ENCODE measurements around the gene HERC2. TPM values are rescaled to one million over a fixed set of nuclear protein-coding genes. Genes with fewer than 3 reads are reported as not detected.

Gene HERC2
- total and polyA plus RNA-seq, 9 of the 15 experiments (the other 6 are each of a cell fraction or from before 2014, with no cell fraction given), result 10.6 to 84.0 (median 42.6) TPM

GRCh38 chr15:28265334-28266019, 56.5 kb downstream of the HERC2 start:
- Histone ChIP-seq H3K27me3 (ENCODE audit: control insufficient read depth in 2 of 2, insufficient read depth in 2 of 2, low read length in 2 of 2) (no peaks in the 10 kb centered on the region), H3K36me3 (ENCODE audit: control insufficient read depth, insufficient read depth, low read length) (peaks cover 93% of the 10 kb centered on the region), H3K79me2 (ENCODE audit: control insufficient read depth, insufficient read depth, low read length) (peaks cover 35% of the 10 kb centered on the region; the same call in 2 of the 3 replicates), H3K4me3 (no peak overlapping the region), H3K9ac (ENCODE audit: insufficient read depth in 1 of 2, low read depth in 2 of 2, low read length in 2 of 2) (no peak overlapping the region), H3K27ac (ENCODE audit: extremely low read depth, low read depth, low read length) (no peak overlapping the region), H2AFZ (ENCODE audit: low read depth, low read length) (no peak overlapping the region), H3K9me1 (ENCODE audit: control insufficient read depth, insufficient read depth, low read length) (no peaks in the 10 kb centered on the region), H3K4me1 (replicated peaks in 1 of 2; ENCODE audit: control insufficient read depth in 2 of 2, insufficient read depth in 2 of 2, low read length in 2 of 2) (no peaks in the 10 kb centered on the region; a peak in 1 of 5 replicates), H4K20me1 (replicated peaks; ENCODE audit: control insufficient read depth, insufficient read depth, low read length) (no peaks in the 10 kb centered on the region; the same call in 1 of the 2 replicates), H3K4me2 (ENCODE audit: insufficient read depth, low read length) (no peak overlapping the region), H3K9me3 (replicated peaks; ENCODE audit: control insufficient read depth, insufficient read depth, low read depth, low read length) (no peaks in the 10 kb centered on the region)
- no peak for DNase-seq (ENCODE audit: extremely low read depth in 1 of 4, low spot score in 3 of 4)
- BruUV-seq (replicated peaks), result no TSS peak
- TF ChIP-seq POLR2G (IDR thresholded peaks at IDR 0.05; ENCODE audit: low read depth, low read length), result peak; percentile 43
- no peak for TF ChIP-seq ZNF707 (CRISPR knock-in tag; conservative IDR thresholded peaks at IDR 0.05)
- no peak for FAIRE-seq
- intact Hi-C loops (cut with micrococcal nuclease), result no loop called here
- no peak for ATAC-seq
- in situ Hi-C loops (cut with MboI), result no loop called here
- 94% methylated on average over 22 of the region's 29 CpGs for WGBS (ENCODE audit: insufficient coverage, low coverage, missing lambda C conversion rate)
- ChIA-PET CTCF (ENCODE audit: low intra/inter-chr PET ratio) (no interaction called here), POLR2A (no interaction called here)

- CTCF ChIA-PET (ENCODE audit: low intra/inter-chr PET ratio), result no interaction called here
- TF ChIP-seq GATAD2B (IDR thresholded peaks at IDR 0.05; ENCODE audit: borderline replicate concordance), result no peak
- TF ChIP-seq HOXB6 (CRISPR knock-in tag; IDR thresholded peaks at IDR 0.05; ENCODE audit: borderline replicate concordance), result no peak
- TF ChIP-seq ZBTB7A (IDR thresholded peaks at IDR 0.05; ENCODE audit: borderline replicate concordance, control insufficient read depth, low read depth, low read length), result no peak
- TF ChIP-seq SPI1 (IDR thresholded peaks at IDR 0.05; ENCODE audit: borderline replicate concordance, low read depth, low read length), result no peak
- no peak for TF ChIP-seq ZBTB12 (CRISPR knock-in tag; IDR thresholded peaks at IDR 0.05)
- no peak for TF ChIP-seq SUPT5H (IDR thresholded peaks at IDR 0.05)
- no peak for TF ChIP-seq TRIM25 (IDR thresholded peaks at IDR 0.05; ENCODE audit: borderline replicate concordance)
- TF ChIP-seq RNF2 (IDR thresholded peaks at IDR 0.05), result no peak
- TF ChIP-seq GATA2 (CRISPR knock-in tag; IDR thresholded peaks at IDR 0.05), result no peak
- TF ChIP-seq MITF (IDR thresholded peaks at IDR 0.05), result no peak
Observed at GRCh38 chr15:28264166-28264565, 57.8 kb downstream of the HERC2 start.

More at GRCh38 chr15:28264166-28264565, 57.8 kb downstream of the HERC2 start:
- H3K9me3 ChIP-seq (replicated peaks; ENCODE audit: control insufficient read depth, insufficient read depth, low read depth, low read length), result no peaks in the 10 kb centered on the region
- H3K27ac ChIP-seq (ENCODE audit: extremely low read depth, low read depth, low read length), result no peak overlapping the region
- H3K9ac ChIP-seq (ENCODE audit: insufficient read depth in 1 of 2, low read depth in 2 of 2, low read length in 2 of 2), result no peak overlapping the region
- DNase-seq (ENCODE audit: extremely low read depth in 1 of 4, low spot score in 3 of 4) (no peak), ATAC-seq (no peak), FAIRE-seq (no peak)
- H3K4me3 ChIP-seq, result no peak overlapping the region
- 95% methylated on average over 6 of the region's 6 CpGs for WGBS (ENCODE audit: insufficient coverage, low coverage, missing lambda C conversion rate)
- in situ Hi-C loops (cut with MboI), result no loop called here
- no peaks in the 10 kb centered on the region for H3K27me3 ChIP-seq (ENCODE audit: control insufficient read depth in 2 of 2, insufficient read depth in 2 of 2, low read length in 2 of 2)
- H3K9me1 ChIP-seq (ENCODE audit: control insufficient read depth, insufficient read depth, low read length), result no peaks in the 10 kb centered on the region
- no peak overlapping the region for H2AFZ ChIP-seq (ENCODE audit: low read depth, low read length)
- intact Hi-C loops (cut with micrococcal nuclease), result no loop called here
- POLR2A ChIA-PET, result no interaction called here
- no peaks in the 10 kb centered on the region; a peak in 1 of 5 replicates for H3K4me1 ChIP-seq (replicated peaks in 1 of 2; ENCODE audit: control insufficient read depth in 2 of 2, insufficient read depth in 2 of 2, low read length in 2 of 2)
- peaks cover 90% of the 10 kb centered on the region for H3K36me3 ChIP-seq (ENCODE audit: control insufficient read depth, insufficient read depth, low read length)
- no peaks in the 10 kb centered on the region; the same call in 1 of the 2 replicates for H4K20me1 ChIP-seq (replicated peaks; ENCODE audit: control insufficient read depth, insufficient read depth, low read length)
- no TSS peak for BruUV-seq (replicated peaks)
- no peak overlapping the region for H3K4me2 ChIP-seq (ENCODE audit: insufficient read depth, low read length)
- peaks cover 46% of the 10 kb centered on the region for H3K79me2 ChIP-seq (ENCODE audit: control insufficient read depth, insufficient read depth, low read length)
